HG02970 (cell line): ENCODE results near the gene NLRP2B.
"Not testable (repeated sequence)": the region's sequence is repeated elsewhere in the genome, so short reads cannot be mapped to it uniquely, and the experiment has no call there.

Source experiments
- ATAC-seq: cut with Tn5 transposase; IDR thresholded peaks from one replicate; pipeline ENCODE4 v1.9.1; 2021; ENCODE audit warnings: mild to moderate bottlenecking, moderate library complexity, moderate number of reproducible peaks; ENCODE audit not compliant: unreplicated experiment, low FRiP score

Gene NLRP2B

DNA sequence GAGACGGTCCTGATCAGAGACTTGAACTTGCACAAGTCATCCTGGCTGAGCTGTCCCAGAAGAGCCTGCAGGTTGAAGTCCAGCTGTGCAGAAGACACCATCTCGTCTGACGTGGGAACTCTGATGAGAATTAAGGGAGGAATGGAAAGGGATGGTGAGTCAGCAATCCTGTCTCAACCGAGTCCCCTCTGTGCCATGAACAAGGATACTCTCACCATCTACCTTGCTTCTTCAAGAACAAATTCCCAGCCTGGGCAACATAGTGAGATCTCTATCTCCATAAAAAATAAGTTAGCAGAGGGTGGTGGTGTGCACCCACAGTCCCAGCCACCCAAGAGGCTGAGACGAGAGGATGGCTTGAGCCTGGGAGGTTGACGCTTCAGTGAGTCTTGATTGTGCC is at the start of gene NLRP2B:
Gene NLRP2B, minus strand, starts transcription at position 101 of the 400 bp plus-strand sequence.
- ATAC-seq: no peak

- not testable (repeated sequence) for ATAC-seq
Observed at GRCh38 chrX:57725995-57726394, 45.9 kb upstream of the NLRP2B start.

GRCh38 chrX:57681341-57681740 is 1.3 kb upstream of the NLRP2B start:
- no peak for ATAC-seq

DNA sequence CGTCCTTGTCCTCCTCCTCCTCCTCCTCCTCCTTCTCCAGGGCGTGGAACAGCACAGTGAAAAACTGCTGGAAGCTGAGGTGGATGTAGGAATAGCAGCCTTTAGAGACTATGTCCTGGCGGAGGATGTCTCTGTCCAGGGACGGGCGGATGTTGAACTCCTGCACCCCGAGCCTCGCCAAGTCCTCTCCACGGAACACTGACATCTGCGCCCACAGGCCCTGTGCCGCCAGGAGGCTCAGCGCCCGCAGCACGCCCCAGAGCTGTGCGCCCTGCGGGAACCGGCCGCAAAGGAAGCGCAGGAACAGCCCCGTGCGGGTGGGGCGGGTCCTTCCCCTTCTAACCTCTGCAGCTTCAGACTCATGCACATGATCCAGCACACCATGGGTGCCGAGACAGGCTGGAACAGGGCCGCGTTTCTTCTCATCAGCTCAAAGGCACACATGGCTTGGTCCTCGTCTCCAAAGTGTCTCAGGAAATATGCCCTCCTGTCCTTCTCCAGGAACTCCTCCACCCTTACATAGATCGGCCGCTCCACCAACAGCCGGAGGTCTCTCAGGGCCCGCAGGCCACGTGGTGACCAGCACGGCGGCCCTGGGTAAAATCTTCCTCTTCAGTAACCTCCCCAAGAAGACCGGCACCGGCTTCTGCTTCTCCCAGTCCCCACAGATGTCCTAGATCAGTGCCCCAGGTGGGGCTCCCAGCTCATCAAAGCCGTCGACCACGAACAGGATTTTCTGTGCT is 1.2 kb downstream of the NLRP2B start:
- ATAC-seq: no peak

DNA sequence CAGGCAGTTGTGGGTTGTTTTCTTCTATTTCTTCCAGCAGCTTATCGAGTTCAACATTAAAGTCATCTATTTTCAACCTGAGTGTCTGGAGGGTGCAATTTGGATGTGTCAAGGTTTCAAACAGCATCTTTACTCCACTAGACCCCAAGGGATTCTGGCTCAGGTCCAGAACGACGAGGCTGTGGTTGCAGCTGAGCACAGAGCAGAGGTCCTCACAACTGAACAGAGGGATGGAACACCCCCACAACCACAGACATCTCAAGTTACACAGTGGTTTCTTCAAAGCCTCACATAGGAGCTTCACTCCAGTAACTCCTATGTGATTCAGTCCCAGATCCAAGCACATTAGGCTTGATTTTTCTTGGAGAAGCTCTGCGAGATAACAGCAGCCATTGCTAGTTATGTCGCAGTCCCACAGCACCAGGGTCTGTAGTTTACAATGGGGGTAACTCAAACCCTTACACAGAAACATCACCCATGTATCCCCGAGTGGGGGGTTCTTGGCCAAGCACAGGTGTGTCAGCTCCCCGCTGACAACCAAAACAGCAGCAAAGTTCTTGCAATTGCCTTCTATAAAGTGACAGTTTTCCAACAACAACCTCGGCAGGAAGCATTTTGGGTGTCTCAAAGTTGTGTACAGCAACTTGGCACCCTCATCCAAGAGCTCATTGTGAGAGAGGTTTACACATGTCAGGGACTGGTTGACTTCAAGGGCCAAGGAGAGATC is 2.8 kb downstream of the NLRP2B start:
- ATAC-seq: no peak

- ATAC-seq: no peak
Observed at GRCh38 chrX:57675320-57675719, 4.7 kb downstream of the NLRP2B start.

GRCh38 chrX:57674861-57675260 is 5.2 kb downstream of the NLRP2B start:
- no peak for ATAC-seq

DNA sequence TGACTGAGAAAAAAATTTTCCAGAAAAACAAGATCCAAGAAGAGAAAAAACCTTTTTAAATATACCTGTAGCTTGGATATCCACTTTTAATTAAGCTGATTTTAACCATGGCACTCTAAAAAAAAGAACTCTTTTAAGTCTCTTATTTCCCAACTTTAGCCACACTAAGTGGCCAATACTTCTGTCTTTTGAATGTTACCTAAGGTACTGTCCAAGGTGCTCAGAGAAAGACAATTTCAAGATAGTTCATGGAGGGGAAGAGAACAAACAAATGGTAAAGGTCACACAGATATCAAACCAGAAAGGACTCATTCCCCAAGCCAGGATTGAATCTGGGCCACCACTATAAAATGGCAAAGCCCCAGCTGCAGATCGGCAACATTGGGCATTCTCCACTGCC is 10.1 kb downstream of the NLRP2B start:
- no peak for ATAC-seq

GRCh38 chrX:57667010-57667409 is 13.1 kb downstream of the NLRP2B start:
- no peak for ATAC-seq

GRCh38 chrX:57655065-57655464 is 25.0 kb downstream of the NLRP2B start:
- no peak for ATAC-seq

- ATAC-seq: no peak
Observed at GRCh38 chrX:57652705-57653104, 27.4 kb downstream of the NLRP2B start.

DNA sequence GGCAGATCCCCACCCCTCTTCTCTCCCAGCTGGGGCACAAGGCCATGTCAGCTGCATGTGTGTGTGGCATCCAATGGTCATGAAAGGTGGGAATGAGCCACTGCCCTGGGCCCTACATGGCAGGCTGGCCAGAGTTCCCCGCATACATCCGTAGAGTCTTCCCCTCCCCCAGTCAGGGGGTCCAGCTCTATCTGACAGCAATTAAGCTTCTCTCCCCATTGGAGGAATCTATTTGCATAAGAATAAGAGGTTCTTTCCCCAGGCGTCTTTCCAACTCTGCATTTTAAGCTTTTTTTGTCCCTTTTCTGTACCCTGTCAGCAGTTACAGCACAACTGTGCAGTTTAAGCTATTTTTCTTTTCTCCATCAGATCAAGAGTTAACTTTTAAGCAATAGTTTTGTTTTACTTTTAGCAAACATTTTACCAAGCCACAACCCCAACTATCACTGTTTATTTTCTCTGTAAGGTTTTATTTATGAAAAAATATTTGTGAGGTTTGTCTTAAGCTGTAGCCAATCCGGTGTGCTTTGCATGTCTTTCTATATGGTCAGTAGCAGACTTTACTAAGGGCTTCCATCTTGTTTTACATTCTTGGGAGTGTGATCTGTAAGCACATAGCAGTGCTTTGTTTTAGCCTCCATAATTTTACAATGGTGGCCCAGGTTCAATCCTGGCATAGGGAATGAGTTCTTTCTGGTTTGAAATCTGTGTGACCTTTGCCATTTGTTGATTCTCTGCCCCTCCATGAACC is 28.7 kb downstream of the NLRP2B start:
- ATAC-seq: no peak

DNA sequence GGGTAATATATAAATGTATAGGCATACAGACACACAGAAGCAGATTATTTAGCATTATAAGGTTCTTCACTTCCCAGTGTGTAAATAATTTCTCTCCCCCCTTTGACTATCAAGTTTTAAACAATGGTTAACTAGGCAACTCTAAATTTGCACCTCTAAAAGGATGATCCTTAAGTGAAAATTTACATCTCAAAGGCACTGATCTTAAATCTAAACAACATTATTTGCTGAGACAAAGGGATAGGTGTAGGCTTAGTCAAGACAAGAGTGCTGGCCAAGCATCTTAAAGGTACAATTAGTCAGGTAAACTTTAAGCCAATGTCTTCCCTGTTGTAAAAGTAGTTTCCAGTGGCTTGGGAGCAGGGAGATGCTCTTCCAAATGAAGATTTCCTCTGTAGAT is 33.0 kb downstream of the NLRP2B start:
- no peak for ATAC-seq

- no peak for ATAC-seq
Observed at GRCh38 chrX:57643698-57644097, 36.4 kb downstream of the NLRP2B start.

DNA sequence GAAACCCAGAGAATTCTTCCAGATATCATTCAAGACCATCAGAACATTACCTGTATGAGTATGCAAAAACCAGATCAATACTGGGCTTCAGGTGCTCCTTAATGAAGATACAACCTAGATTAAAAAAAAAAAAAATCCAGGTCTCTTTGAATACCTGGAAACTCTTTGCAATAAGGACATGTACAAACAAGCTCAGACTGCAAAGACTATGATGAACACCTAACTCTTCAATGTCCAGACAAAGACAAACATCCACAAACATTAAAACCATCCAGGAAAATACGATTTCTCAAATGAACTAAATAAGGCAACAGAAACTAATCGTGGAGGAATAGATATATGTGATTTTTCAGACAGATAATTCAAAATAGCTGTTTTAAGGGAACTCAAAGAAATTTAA is 38.7 kb downstream of the NLRP2B start:
- ATAC-seq: no peak

DNA sequence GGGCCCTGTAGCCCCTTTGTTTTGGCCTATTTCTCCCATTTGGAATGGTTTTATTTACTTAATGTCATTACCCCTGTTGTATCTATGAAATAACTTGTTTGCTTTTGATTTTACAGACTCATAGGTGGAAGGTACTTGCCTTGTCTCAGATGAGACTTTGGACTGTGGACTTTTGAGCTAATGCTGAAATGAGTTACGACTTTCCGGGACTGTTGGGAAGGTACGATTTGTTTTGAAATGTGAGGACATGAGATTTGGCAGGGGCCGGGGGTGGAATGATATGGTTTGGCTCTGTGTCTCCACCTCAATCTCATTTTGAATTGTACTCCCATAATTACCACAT is 39.4 kb downstream of the NLRP2B start:
- ATAC-seq: no peak

- not testable (repeated sequence) for ATAC-seq
Observed at GRCh38 chrX:57629438-57629837, 50.6 kb downstream of the NLRP2B start.
